GM21390 (cell line): ENCODE data around the gene MYMK.
"Not testable (repeated sequence)": the region's sequence is repeated elsewhere in the genome, so short reads cannot be mapped to it uniquely, and the experiment has no call there.

ENCODE experiments used
- ATAC-seq: cut with Tn5 transposase; IDR thresholded peaks from one replicate; pipeline ENCODE4 v1.9.1; 2021; ENCODE audit not compliant: unreplicated experiment

Gene MYMK, protein sequence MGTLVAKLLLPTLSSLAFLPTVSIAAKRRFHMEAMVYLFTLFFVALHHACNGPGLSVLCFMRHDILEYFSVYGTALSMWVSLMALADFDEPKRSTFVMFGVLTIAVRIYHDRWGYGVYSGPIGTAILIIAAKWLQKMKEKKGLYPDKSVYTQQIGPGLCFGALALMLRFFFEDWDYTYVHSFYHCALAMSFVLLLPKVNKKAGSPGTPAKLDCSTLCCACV

DNA sequence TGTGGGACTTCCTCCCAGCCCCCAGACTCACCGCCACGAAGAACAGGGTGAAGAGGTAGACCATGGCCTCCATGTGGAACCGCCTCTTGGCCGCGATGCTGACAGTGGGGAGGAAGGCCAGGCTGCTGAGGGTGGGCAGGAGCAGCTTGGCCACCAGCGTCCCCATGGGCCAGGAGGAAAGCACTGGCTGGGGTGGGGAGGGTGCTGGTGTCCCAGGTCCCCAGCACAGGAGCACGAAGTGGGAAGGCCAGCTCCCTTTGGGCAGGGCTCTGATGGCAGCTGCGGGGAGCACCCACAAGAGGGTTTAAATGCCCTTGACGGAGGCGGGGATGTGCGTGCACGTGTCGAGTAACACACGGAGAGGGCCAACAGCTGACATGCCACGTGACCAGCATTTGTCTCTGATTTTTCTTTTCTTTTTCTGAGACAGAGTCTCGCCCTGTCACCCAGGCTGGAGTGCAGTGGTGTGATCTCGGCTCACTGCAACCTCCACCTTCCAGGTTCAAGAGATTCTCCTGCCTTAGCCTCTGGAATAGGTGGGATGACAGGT, at the start of gene MYMK:
Gene MYMK, minus strand, starts transcription at position 281 of the 550 bp plus-strand sequence. Its CDS starts 115 bp downstream, at position 166.
- no peak for ATAC-seq

DNA sequence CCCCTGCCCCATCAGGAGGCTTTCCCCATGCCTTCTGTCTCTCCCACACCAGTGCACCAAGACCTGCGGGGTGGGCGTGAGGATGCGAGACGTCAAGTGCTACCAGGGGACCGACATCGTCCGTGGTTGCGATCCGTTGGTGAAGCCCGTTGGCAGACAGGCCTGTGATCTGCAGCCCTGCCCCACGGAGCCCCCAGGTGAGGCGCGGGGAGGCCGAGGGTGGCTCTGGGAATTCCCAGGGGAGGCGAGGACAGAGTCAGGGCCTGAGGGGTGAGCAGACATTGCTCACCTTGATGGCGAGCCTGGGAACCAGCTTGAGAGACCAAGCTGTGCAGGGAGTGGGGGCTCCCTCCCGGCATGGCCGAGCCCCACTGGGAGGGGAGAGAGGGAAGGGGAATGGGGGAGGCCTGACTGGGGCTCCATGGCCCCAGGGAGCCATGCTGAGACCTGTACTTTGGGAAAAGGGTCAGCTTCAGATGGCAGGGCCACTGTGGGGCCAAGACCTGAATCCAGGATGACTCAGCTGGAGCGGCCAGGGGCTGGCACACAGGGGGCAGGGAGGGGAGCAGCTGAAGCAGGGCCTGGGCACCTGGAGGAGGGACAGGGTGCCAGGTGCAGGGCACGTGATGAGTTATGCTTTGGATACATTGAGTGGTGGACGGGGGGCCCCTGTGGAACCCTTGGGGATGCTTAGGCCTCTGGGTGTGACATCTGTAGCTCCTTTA, 49.2 kb upstream of the MYMK start:
- ATAC-seq: no peak

DNA sequence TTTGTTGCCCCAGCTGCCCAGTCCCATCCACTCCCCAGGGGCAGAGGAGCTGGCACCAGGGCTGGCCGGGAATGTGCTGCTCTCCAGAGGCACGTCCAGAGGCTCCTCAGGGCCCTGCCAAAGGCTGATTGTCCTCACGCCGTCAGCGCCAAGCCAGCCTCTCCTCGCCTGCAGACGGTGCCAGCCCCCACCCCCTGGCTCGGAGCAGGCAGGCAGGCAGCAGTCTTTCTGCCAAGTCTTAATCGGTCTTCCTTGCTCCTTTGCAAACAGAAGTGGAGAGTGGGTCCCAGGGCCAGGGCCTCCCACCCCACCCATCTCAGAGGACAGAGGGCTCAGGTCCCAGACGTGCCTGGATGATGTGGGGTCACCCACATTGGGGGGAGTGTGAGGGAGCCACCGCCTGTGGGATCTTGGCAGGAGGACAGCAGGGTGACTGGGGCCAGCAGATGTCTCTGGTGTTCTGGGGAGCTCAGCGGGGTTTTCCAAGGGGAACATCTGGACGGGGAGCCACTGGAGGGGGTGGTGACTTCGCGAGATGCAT, 48.1 kb upstream of the MYMK start:
- ATAC-seq: no peak

DNA sequence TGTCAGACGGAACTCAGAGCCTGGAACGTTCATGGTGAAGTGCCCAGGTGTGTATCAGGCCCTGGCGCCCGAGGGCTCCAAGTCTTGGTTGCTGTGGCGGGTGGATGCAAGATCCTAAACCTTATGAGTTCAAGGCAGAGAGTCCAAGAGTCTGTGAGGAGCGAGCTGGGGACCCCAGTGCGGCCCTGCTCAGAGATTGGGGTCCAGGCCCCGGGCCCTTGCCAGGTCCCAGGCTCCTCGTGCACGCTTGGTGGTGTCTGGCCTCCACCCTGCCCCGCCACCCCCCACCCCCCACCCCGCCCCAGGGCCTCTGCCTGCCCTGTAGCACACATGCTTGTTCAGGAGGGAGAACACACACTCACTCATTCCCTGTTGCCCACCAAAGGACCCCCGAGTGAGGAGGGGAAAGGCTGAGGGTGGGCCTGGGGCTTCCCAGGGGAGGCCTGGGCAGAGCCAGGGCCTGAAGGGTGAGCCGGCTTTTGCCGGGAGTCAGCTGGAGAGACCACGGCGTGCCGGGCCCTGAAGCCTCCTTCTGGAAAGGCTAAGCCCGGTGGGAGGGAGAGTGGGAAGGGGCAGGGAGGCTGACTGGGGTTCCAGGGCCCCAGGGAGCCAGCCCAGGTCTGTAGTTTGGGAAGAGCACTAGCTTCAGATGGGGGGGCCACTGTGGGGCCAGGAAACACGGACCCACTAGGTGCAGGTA, 47.3 kb upstream of the MYMK start:
- no peak for ATAC-seq

DNA sequence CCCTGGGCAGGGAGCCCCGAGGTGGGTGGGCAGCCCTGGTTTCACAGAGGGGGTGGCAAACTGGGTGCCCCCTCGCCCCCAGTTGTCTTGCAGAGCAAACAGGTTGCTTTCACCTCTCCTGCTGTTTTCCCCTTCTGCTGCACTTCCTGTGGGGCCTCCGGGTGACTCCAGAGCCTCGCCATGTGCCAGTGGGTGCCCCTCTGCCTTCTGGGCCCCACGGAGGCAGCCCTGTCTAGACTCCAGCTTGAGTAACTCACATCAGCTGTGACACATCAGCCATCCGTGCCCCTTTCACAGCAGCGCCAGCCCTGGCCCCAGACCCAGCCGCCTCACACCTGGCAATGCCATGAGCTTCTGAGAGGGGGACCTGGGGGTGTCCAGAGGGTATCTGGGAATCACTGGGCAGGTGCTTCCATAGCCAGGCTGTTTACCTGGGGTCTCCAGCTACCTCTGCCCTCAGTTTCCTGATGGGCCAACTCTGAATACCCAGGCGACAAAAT, 46.7 kb upstream of the MYMK start:
- ATAC-seq: no peak

DNA sequence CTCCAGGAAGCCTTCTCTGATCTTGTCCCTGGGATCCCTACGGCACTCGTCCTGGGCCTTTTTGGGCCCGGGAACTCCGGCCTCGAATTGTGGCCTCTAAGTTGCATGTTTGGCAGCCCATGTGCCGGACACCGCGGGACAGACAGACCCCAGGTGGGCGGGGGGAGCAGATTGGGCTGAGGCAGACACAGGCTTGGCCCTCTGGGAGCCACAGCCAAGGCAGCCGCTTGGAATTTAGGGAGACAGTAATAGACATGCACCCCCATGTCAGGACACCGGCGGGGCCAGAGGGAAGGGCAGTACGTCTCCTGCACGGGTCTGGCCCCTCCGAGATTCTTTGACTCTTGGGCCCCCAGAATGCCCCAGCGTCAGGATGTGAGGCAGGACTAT, 45.9 kb upstream of the MYMK start:
- no peak for ATAC-seq

DNA sequence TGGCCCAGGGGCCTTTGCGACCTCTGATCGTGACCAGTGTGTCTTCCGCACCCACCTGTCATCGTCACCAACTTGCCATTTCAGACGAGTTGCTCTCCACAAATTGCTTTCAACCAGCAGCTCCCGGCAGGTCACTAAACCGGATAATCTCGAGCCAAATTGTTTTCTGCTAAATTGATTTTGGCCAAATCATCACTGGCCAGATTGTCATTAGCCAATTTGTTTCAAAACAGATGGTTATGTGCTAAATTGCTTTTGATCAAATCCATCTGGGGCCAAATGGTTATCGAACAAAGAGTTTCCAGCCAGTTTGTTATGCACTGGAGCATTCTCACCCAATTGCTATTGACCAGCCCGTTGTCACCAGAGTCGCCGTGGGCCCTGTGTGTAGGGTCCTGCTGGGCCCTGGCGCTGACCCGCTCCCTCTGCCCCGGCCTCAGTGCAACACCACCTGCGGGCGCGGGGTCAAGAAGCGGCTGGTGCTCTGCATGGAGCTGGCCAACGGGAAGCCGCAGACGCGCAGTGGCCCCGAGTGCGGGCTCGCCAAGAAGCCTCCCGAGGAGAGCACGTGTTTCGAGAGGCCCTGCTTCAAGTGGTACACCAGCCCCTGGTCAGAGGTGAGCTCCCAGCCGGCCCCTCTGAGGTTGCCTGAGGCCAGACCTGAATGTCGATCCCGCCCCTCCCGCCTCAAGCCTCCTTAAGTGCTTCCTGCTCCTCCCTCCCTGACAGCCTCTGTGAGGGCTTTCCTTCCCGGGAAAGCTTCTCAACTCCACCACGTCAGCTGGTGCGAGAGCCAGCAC, 45.3 kb upstream of the MYMK start:
- no peak for ATAC-seq

DNA sequence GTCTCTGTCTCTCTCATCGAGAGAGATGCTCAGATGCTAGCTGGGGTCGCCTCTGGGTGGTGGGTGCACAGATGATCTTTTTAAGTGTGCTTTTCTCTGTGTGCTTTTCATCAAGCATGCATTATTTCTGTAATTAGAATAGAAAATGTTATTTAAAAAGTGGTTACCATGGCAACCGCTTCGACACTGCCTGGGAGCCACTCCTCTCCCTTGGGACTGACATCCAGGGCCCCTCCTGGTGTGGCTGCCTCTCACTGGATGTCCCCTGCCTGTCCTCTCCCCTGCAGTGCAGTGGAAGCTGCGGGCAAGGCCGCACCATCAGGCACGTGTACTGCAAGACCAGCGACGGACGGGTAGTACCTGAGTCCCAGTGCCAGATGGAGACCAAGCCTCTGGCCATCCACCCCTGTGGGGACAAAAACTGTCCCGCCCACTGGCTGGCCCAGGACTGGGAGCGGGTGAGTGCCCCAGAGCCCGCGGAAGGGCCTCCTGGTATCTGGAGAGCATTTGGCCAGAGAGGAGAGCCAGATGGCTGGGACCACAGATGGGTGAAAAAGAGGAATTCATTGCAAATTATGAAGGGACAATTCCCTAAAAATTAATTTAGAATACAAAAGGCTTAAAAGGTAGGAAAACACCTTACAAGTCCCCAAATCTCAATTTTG, 44.5 kb upstream of the MYMK start:
- ATAC-seq: no peak

DNA sequence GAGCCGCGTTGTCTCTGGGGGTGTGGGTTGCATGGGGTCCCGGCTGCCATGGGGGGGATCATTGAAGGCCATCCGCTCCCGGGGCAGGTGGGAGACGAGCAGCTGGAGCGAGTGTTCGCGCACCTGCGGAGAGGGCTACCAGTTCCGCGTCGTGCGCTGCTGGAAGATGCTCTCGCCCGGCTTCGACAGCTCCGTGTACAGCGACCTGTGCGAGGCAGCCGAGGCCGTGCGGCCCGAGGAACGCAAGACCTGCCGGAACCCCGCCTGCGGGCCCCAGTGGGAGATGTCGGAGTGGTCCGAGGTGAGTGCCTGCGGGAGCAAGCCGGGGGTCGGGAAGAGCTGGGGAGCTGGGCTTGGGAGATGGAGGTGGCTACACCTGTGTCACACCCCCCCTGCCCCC, 43.4 kb upstream of the MYMK start:
- no peak for ATAC-seq

DNA sequence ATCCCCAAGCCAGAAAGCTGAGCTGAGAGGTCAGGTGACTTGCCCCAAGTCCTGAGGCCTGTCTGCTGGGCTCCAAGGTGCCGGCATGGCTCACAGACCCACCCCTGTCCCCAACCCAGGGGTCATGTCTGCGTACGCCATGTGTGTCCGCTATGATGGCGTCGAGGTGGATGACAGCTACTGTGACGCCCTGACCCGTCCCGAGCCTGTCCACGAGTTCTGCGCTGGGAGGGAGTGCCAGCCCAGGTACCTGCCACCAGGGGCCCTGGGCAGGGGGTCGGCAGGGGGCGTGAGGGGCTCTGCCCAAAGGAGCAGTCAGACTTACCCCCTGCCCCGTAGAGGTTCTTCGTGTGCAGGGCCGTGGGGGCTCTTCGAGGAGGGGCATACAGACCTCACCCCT, 42.1 kb upstream of the MYMK start:
- ATAC-seq: no peak

DNA sequence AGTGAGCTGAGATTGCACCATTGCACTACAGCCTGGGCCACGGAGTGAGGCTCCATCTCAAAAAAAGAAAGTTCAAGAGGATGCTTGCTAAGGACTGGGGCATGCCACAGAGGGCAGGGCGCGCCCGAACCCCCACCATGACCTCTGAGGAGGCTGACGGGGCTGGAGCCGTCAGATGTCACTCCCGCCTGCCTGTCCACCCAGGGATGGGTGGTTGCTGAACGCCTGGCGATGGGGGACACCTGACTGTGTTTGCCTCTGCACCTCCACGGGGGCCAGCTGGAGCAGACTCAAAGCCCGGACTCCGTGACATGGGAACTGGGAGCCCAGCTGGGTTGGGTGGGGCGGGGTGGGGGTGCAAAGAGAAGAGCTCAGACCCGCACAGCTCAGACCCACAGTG, 41.6 kb upstream of the MYMK start:
- ATAC-seq: no peak

DNA sequence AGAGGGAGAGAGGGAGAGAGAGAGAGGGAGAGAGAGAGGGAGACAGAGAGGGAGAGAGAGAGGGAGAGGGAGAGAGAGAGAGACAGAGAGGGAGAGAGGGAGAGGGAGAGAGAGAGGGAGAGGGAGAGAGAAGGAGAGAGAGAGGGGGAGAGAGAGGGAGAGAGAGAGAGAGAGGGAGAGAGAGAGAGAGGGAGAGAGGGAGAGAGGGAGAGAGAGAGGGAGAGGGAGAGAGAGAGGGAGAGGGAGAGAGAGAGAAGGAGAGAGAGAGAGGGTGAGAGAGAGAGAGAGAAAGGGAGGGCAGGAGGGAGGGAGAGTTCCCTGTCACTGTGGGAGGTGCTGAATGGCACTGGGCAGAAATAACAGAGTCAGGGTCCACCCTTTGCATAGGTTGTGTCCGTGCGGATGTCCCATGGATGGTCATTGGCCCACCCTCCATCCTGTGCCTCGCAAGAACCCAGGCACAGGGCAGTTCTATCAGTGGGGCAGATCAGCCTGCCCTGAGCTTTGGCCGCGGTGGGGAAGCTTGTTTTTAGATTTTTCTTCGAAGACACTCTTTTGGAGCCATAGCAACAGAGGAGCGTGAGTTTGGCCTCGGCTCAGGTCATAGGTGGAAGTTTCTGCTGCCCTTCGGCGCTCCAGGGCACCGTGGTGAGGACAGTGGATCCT, 39.8 kb upstream of the MYMK start:
- ATAC-seq: no peak

DNA sequence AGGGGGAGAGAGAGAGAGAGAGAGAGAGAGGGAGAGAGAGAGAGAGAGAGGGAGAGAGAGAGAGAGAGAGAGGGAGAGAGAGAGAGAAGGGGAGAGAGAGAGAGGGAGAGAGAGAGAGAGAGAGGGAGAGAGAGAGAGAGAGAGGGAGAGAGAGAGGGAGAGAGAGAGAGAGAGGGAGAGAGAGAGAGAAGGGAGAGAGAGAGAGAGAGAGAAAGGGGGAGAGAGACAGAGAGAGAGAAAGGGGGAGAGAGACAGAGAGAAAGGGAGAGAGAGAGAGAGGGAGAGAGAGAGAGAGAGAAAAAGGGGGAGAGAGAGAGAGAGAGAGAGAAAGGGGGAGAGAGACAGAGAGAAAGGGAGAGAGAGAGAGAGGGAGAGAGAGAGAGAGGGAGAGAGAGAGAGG, 39.1 kb upstream of the MYMK start:
- not testable (repeated sequence) for ATAC-seq

DNA sequence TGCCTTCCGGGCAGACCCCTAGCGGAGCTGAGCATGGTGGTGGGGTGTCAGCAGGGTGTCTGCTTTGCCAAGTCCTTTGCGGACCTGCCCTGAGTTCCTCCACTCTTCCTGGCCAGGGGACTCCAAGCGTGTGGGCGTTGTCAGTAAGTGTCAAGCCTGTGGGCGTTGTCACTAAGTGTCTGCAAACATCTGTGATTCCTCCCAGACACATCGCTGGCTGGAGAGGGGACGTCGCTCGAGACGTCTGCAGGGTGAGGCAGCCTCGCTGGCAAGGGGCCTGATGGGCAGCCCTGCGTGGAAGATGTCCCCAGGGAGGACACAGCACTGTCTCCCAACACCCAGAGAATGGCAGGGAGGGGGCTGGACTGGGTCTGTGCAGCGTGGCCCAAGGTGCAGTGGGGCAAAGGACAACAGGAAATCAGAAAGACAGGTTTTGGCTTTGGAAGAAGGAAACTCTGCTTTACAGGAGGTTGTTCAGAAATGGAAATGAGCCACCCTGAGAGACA, 38.6 kb upstream of the MYMK start:
- no peak for ATAC-seq

DNA sequence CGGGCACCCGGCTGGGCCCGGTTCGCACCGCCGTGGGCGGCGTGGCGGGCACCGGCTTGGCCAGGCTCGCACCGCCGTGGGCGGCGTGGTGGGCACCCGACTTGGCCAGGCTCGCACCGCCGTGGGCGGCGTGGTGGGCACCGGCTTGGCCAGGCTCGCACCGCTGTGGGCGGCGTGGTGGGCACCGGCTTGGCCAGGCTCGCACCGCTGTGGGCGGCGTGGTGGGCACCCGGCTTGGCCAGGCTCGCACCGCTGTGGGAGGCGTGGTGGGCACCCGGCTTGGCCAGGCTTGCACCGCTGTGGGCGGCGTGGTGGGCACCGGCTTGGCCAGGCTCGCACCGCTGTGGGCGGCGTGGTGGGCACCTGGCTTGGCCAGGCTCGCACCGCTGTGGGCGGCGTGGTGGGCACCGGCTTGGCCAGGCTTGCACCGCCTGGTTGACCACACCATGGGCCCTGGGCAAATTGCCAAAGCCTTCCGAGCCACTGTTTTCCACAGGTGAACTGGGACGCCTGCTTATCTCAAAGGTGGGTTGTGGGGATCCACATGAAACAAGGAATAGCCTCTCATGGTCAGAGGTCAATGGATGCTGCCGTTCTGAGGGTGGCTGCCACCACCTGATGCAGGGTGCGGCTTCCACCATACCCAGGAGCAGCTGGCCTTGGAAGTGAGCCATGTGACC, 38.0 kb upstream of the MYMK start:
- no peak for ATAC-seq

DNA sequence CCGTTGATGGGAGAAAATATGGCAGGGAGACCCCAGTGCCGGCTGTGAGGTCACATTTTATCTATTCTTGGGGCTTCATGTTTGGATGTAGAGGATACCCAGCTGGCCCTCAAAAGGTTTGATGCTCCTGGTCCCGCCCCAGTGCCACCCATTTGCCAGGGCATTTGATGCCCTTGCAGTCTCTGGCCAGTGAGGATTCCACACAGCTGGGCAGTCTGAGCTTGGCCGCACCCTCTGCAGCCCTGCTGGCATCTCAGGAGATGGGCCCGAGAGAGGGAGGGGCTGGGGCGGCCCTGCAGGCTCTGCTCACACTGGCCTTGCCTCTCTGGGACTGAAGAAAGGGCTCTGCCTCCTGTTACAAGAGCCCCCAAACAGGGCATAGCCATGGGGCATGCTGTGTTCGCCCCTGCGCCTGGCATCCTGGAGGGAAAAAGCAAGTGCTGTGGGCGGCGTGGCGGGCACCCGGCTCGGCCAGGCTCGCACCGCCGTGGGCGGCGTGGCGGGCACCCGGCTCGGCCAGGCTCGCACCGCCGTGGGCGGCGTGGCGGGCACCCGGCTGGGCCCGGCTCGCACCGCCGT, 37.3 kb upstream of the MYMK start:
- ATAC-seq: no peak

DNA sequence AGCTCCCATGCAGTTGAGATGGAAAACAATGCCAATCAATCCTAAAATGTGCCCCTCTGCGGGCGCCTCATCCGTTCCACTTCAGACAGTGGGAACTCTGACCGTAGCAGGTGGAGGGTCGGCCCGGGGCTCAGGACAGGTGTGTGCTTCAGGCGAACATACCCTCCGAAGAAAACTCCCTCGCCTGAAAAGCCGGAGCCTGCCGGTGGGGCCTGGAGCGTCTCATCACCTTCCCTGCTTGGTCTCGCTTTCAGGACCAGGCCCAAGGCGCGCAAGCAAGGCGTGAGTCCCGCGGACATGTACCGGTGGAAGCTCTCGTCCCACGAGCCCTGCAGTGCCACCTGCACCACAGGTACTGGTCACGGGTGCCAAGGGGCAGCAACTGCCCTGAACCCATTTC, 36.2 kb upstream of the MYMK start:
- no peak for ATAC-seq

DNA sequence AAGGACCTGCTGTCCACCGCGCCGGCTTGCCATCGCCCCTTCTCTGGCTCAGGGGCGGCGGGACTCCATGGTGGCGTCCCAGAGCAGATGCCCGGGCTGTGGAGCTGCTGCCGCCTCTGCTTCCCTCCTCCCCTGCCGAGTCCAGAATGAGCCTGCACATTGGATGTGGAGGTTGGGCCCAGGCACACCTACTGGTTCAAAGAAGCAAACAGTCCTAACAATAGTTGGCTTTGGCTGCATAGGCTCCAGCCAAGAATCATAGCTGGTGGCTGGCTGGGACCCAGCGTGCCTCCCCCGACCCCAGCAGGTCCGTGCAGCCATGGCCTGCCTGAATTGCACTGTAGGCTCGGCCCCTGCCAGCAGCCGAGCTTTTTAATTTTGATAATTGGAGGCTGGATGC, 35.6 kb upstream of the MYMK start:
- no peak for ATAC-seq
